ENCODE measurements around the gene NWD2.

DNA sequence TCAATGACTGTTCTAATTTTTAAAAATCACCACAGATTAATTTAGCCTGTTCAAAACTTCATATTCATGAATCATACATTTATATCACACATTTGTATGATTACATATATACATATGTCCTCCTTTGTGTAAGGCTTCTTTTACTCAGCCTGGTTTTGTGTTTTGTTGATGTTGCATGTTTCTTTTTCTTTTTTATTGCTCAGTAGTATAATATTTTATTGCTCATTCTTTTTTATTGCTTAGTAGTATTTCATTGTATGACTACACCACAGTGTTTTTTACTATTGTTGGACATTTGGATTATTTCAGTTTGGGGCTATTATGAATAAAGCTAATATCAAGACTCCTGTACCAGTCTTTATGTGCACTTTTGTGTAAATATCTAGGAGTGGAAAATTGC lies 243.1 kb downstream of the NWD2 start:
- TF ChIP-seq CTCF (IDR thresholded peaks at IDR 0.05) (no peak), POLR2A (IDR thresholded peaks at IDR 0.05) (no peak)
